LNCAP (cell line): ENCODE data around the gene KMT2A.

Experiments
- CTCF ChIP-seq: fragments of 450-650 bp; IDR thresholded peaks from 2 replicates; pipeline ENCODE4 v1.5.1; 2017; ENCODE audit warnings: mild to moderate bottlenecking

KMT2A gene

DNA sequence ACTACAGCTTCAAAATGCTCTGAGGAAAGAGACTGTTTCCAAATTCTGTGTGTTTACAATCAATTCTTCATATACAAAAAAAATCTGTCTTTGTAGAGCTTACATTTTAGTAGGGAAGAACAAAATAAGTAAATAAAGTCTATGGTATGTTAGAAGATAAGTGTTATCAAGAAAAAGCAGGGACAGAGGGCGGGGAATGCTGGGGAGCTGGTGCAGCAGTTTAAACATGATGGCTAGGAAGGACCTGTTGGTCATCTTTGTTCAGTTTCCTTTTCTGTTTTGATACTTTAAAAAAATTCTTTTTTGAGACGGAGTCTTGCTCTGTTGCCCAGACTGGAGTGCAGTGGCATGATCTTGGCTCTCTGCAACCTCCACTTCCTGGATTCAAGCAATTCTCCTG lies 110.8 kb downstream of the KMT2A start:
- TF ChIP-seq CTCF = no peak

DNA sequence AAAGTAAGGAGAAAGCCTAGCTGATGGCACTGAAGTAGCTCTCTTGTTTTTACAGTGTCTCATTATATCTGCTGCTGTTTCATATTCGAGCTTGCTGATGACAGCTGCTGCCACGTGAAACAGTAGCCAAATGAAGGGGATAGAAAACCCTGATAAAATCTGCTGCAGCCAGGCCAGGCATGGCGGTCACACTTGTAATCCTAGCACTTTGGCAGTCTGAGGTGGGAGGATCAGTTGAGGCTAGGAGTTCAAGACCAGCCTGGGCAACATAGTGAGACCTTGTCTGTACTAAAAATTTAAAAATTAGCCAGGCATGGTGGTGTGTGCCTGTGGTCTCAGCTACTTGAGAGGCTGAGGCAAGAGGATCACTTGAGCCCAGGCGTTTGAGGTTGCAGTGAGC lies 116.0 kb downstream of the KMT2A start:
- no peak for TF ChIP-seq CTCF

- TF ChIP-seq CTCF = no peak
Measured at GRCh38 chr11:118560806-118561205, 124.5 kb downstream of the KMT2A start.

GRCh38 chr11:118565051-118565450 lies 128.8 kb downstream of the KMT2A start:
- TF ChIP-seq CTCF = no peak

DNA sequence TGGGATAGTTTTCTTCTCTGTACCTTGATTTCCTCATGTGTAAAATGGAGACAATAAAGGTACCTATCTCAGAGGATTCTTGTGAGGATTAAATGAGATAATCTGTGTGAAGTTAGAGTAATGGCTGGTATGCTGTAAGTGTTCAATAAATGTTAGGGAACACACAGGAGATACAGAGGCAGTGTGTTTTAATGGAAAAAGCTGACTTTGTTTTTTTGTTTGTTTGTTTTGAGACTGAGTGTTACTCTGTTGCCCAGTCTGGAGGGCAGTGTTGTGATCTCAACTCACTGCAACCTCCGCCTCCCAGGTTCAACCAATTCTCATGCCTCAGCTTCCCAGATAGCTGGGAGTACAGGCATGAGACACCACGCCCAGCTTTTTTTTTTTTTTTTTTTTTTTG lies 133.4 kb downstream of the KMT2A start:
- TF ChIP-seq CTCF = no peak

DNA sequence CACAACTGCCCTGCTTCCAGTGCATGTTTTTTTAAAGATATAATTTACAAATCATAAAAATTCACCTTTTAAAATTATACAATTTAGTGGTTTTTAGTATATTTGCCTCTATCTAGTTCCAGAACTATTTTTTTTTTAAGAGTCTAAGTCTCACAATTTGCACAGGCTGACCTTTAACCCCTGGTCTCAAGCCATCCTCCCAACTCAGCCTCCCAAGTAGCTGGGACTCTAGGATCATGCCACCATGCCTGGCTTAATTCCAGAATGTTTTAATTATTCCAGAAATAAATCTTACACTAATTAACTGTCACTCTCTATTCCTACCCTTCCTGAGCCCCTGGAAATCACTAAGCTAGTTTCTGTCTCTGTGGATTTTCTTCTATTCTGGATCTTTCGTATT lies 134.5 kb downstream of the KMT2A start:
- TF ChIP-seq CTCF = no peak

DNA sequence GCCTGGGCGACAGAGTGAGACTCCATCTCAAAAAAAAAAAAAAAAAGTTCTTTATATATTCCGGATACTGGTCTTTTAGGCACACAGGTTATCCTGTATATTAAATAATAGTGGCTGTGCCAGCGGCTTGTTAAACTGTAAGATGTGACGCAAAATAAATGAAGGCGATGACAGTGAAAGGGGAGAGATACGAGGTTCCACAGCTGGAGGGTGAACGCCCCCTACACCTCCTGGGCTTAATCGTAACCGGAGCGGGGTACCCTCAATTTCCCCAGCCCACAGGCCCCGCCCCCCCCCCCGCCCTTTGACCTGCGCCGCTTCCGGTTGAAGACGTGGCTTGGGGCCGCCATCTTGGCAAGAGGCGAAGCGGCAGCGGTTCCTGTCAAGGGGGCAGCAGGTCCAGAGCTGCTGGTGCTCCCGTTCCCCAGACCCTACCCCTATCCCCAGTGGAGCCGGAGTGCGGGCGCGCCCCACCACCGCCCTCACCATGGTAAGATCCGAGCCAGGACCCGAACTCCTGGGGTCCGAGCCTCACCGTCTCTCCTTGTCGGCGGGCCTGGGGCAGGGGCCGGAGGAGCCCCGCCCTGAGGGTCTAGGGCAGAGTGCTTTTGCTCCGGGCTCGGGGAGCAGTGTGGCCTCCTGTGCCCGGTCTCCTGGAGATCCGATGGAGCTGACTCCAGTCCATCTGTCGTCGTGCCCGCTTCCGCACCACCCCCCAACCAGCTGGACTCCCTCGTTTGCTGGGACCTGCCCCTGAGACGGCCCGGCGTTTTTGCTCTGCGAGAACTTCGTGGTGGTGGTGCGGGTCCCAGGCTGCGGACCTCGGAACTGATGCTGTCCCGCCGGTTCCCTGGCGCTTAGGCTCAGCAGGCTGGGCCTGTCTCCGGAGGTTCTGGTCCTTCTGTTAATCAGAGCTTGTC lies 136.0 kb downstream of the KMT2A start, which contains the start of gene ARCN1:
Gene ARCN1, plus strand, starts transcription at position 349 of the 920 bp plus-strand sequence. Its CDS starts 139 bp downstream, at position 488.
- no peak for TF ChIP-seq CTCF
